ENCODE data around the gene AMER2.

DNA sequence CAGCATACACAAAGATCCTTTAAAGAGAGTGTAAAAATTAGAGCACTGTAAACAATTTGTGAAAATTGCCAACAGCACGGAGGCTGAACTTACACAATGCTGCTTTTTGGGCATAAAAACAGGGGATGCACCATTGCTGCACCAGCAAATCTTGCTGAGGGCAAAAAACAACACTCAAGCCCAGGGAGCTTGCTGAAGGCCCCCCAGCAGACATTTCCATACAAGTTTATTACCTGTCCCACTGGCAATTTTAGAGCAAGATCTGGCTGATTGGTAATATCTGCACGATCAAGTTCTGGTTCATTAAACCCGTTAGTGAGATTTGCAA is 34.3 kb downstream of the AMER2 start:
- no peak for TF ChIP-seq MXI1 (conservative IDR thresholded peaks at IDR 0.05; ENCODE audit: poor library complexity, severe bottlenecking)
- TF ChIP-seq, protein P1, sequence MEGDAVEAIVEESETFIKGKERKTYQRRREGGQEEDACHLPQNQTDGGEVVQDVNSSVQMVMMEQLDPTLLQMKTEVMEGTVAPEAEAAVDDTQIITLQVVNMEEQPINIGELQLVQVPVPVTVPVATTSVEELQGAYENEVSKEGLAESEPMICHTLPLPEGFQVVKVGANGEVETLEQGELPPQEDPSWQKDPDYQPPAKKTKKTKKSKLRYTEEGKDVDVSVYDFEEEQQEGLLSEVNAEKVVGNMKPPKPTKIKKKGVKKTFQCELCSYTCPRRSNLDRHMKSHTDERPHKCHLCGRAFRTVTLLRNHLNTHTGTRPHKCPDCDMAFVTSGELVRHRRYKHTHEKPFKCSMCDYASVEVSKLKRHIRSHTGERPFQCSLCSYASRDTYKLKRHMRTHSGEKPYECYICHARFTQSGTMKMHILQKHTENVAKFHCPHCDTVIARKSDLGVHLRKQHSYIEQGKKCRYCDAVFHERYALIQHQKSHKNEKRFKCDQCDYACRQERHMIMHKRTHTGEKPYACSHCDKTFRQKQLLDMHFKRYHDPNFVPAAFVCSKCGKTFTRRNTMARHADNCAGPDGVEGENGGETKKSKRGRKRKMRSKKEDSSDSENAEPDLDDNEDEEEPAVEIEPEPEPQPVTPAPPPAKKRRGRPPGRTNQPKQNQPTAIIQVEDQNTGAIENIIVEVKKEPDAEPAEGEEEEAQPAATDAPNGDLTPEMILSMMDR (IDR thresholded peaks at IDR 0.05; ENCODE audit: poor library complexity, severe bottlenecking), result no peak
- no peak for TF ChIP-seq EP300 (conservative IDR thresholded peaks at IDR 0.05; ENCODE audit: poor library complexity, severe bottlenecking)
- TF ChIP-seq POLR2AphosphoS5 (IDR thresholded peaks at IDR 0.05), result no peak
- no peak for TF ChIP-seq EZH2 (IDR thresholded peaks at IDR 0.05; ENCODE audit: borderline replicate concordance, insufficient read depth, low read length, poor library complexity, severe bottlenecking)

Data from neural cell (in vitro differentiated cells).